NCI-H1930 (cell line): ENCODE results near the gene TRA2A.
"Not testable (repeated sequence)": the region's sequence is repeated elsewhere in the genome, so short reads cannot be mapped to it uniquely, and the experiment has no call there.

Experiments used
- DNase-seq, 2 experiments: peaks; one replicate each; lab custom pipeline; 2025; lab: John Stamatoyannopoulos, UW

The TRA2A gene

GRCh38 chr7:23531794-23532489, at the start of gene TRA2A:
Gene TRA2A, minus strand, starts transcription at chr7:23531981. Its CDS starts 157 bp downstream, at chr7:23531824.
- DNase-seq, result peak; percentile 82 to 94

GRCh38 chr7:23570592-23571200, 38.9 kb upstream of the TRA2A start:
- peak; percentile 41 to 53 for DNase-seq

DNA sequence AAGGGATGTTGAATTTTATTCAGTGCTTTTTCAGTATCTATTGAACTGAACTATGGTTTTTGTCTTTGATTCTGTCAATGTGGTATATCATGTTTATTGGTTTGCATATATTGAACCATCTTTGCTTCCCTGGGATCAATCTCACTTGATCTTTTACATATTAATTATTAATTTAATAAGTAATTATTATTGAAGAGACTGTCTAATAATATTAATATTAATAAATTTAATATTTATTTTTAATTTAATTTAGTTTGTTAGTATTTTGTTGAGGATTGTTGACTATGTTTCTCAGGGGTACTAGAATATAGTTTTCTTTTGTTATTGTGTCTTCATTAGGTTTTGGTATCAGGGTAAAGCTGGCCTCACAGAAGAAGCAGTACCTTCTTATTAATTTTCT, 26.5 kb upstream of the TRA2A start:
- no peak for DNase-seq

GRCh38 chr7:23547662-23548061, 15.9 kb upstream of the TRA2A start:
- DNase-seq, result no peak

DNA sequence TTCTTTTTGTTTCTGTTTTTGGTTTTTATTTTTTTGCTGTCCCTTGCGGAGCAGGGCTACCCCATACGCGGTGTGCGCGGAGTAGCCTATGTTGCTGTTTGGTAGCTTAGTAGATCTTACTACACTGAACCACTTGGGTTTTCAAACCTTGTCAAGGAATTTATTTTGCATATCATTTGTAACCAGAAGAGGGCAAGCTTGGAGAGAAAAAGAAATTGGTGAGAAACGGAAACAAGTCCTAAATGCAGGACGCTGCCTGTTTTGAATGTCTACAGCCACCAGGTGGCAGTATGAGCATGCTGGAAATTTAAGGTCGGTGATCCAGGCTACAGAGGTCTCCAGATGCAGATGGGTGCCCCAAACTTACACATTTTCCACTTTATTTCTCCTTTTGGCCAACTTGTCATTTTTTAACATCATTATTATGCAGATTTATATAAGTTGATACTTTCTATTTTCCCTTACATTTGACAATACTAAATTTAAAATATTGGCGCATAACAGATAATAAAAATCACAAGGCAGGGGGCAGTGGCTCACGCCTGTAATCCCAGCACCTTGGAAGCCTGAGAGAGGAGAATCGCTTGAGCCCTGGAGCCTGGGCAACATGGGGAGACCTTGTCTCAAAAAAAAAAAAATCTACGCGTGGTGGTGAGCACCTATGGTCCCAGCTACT, 15.3 kb upstream of the TRA2A start:
- peak; percentile 48 to 71 for DNase-seq

- no peak for DNase-seq
Observed at GRCh38 chr7:23545493-23545892, 13.7 kb upstream of the TRA2A start.

- DNase-seq, result peak in 1 of 2 experiments; percentile 10
Observed at GRCh38 chr7:23544913-23545354, 13.2 kb upstream of the TRA2A start.

- DNase-seq, result no peak
Observed at GRCh38 chr7:23542752-23543151, 11.0 kb upstream of the TRA2A start.

GRCh38 chr7:23539494-23539907, 7.7 kb upstream of the TRA2A start:
- no peak for DNase-seq

DNA sequence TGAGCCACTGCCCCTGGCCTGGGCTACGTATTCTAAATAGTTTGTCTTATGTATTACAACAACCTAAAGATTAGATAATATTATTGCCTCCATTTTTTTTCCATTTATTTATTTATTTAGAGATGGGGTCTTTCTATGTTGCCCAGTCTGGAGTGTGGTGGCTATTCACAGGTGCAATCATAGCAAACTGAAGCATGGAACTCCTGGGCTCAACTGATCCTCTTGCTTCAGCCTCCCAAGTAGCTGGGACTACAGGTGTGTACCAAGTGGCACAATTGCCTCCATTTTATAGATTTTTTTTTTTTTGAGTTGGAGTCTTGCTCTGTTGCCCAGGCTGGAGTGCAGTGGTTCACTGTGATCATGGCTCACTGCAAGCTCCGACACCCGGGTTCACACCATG, 6.5 kb upstream of the TRA2A start:
- no peak for DNase-seq

DNA sequence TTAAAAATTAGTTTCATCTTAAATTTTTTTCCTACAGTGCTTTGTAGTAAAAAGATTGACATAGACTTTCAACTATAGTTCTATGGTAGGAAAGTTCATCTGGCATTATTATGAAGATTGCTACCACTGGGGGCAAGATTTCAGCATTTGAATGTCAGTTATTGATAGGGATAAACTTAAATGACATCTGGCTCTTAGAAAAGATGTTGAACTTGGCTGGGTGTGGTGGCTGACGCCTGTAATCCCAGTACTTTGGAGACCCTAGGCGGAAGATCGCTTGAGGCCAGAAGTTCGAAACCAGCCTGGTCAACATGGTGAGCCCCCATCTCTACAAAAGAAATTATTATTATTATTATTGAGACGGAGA, 1.4 kb upstream of the TRA2A start:
- no peak for DNase-seq

GRCh38 chr7:23532490-23533237, 883 bp upstream of the TRA2A start:
- DNase-seq, result no peak

DNA sequence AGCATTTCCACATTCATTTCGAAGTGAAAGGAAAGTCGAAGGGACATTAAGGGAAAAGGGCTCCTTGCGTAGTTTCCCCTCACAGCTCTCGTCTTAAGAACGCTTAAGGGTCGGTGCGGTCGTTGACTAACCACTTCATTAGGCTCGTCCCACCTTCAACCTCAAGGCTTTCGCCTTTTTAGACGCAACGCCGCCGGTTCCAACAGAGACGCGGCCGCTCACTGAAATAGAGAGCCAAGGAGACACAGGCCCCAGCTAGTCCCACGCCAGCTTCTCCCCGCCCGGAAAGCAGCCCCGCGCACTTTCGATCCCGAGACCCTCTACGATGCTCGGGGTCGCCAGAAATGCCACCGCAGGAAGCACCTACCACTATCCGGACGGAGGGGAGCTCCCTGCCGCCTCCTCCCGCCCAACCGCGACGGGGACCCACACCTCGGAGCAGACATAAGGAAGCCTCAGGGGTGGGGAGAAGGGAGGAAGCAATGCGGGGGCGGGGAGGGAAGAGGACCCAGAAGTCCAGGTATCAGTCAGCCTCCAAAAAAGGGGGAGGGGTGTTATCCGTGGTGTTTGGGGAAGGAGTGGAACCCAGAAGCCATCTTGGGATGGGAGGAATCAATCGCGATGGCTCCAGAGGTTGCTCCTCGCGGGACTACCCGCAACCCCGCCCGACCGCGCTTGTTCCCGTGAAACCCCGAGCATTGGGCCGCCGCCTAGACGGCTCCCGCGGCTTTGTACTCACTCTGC, 559 bp downstream of the TRA2A start:
- DNase-seq, result no peak

DNA sequence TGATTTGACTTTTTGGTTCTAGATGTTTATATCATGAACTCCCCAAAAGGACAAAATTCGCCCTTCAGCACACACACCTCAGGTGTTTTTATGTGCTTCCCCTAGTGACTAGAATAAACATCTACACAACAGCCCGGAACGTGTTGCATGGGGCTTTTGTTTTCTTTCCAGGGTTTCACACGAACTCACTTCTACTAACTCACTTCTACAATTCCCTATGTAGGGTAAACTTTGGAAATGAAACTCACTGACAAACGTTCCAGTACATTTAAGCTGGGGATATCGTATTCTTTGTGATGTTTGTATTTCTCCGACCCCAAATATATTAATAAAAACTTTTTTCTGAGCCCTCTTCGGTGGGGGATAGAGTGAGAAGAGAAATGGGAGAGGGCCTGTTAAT, 1.4 kb downstream of the TRA2A start:
- DNase-seq, result peak in 1 of 2 experiments; percentile 9

- DNase-seq, result no peak
Observed at GRCh38 chr7:23529262-23529859, 2.4 kb downstream of the TRA2A start.

GRCh38 chr7:23525611-23526010, 6.2 kb downstream of the TRA2A start:
- DNase-seq, result not testable (repeated sequence)

DNA sequence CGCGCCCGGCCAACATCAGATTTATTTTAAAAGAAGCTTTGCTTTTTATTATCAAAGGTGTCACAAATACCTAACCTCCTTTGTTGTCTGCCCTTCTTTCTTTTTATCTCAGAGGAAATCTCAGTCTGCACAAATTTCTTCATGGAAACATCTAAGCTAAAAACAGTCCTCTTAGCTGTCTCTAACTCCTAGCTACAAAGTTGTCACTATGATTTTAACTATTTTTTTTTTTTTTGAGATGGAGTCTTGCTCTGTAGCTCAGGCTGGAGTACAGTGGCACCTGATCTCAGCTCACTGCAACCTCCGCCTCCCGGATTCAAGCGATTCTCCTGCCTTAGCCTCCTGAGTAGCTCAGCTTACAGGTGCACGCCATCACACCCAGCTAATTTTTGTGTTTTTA, 7.3 kb downstream of the TRA2A start:
- no peak for DNase-seq

DNA sequence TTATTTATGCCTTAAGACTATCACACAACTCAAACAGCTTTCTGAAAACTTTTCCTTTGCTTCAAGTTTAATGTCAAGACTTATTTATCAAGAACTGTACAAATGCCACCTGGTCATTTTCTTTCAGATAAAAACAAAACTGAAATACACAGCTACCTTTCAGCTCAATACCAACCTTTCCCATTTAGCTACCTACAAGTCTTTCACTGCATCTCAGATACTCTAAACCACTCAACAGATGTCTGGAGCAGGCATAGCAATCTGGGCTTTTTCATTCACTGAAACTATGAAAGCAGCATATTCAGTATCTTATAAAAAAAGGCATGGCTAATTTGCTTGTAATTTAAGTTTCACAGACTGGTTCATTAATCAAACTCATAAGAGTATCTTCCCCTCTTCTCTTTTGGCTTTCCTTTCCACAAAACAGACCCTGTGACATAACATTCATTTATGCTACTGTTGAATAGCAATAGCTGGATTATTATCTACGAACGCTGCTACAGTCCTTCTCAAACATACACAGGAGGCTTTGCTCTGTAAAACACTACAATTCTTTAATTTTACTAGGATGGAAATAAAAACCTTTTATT, 8.2 kb downstream of the TRA2A start:
- no peak for DNase-seq

GRCh38 chr7:23520582-23520981, 11.2 kb downstream of the TRA2A start:
- no peak for DNase-seq

- no peak for DNase-seq
Observed at GRCh38 chr7:23514755-23515154, 17.0 kb downstream of the TRA2A start.

GRCh38 chr7:23513746-23514145, 18.0 kb downstream of the TRA2A start:
- DNase-seq, result not testable (repeated sequence)
